A673 (cell line): ENCODE results near the gene OR2T34. TPM values are rescaled to one million over a fixed set of nuclear protein-coding genes. Genes with fewer than 3 reads are reported as not detected.
"Not testable (repeated sequence)": the region's sequence is repeated elsewhere in the genome, so short reads cannot be mapped to it uniquely, and the experiment has no call there.

Experiments used
- Bru-seq: library from RNA; stranded (reverse); fragments of 400-500 nt; gene quantifications from one replicate; lab custom pipeline; 2021; lab: Mats Ljungman, UMichigan
- BruChase-seq, 2 experiments: library from RNA; stranded (reverse); fragments of 400-500 nt; gene quantifications; one replicate each; lab custom pipeline; 2021; lab: Mats Ljungman, UMichigan
- BruUV-seq: library from RNA; stranded (reverse); fragments of 400-500 nt; replicated peaks from 2 replicates; lab custom pipeline; 2021; lab: Mats Ljungman, UMichigan
- CTCF ChIA-PET: fragments of 300-600 bp; sonication (Branson Sonifier 250); formaldehyde crosslinking; loops from one replicate; lab custom pipeline; 2022; ENCODE audit warnings: antibody characterized with exemption; lab: Charles Lee
- POLR2A ChIA-PET: fragments of 300-600 bp; sonication (Branson Sonifier 250); formaldehyde crosslinking; loops from one replicate; lab custom pipeline; 2022; ENCODE audit warnings: antibody characterized with exemption; ENCODE audit not compliant: low non-redundant PET; lab: Charles Lee
- DNase-seq: peaks from one replicate; pipeline ENCODE4 v3.0.0-alpha.2; 2015; ENCODE audit warnings: low spot score
- H3K27ac ChIP-seq: fragments of 200-600 bp; sonication (generic); 2 replicates; pipeline ENCODE4 v1.5.1; 2016; ENCODE audit warnings: mixed run types, low read depth, mild to moderate bottlenecking, mixed read lengths, antibody characterized with exemption, low read length; ENCODE audit not compliant: poor library complexity, severe bottlenecking
- H3K27me3 ChIP-seq: fragments of 200-600 bp; sonication (generic); replicated peaks from 2 replicates; pipeline ENCODE4 v1.6.1; 2017; ENCODE audit warnings: mixed run types, low read depth, mild to moderate bottlenecking, mixed read lengths, antibody characterized with exemption, low read length; ENCODE audit not compliant: insufficient read depth, poor library complexity
- H3K36me3 ChIP-seq: fragments of 200-600 bp; sonication (generic); 2 replicates; pipeline ENCODE4 v1.6.1; 2016; ENCODE audit warnings: mixed run types, mild to moderate bottlenecking, mixed read lengths, antibody characterized with exemption, low read length; ENCODE audit not compliant: insufficient read depth, poor library complexity, severe bottlenecking
- H3K4me1 ChIP-seq: fragments of 200-600 bp; sonication (generic); 2 replicates; pipeline ENCODE4 v1.6.1; 2017; ENCODE audit warnings: mixed run types, mild to moderate bottlenecking, mixed read lengths, antibody characterized with exemption, low read length; ENCODE audit not compliant: insufficient read depth, poor library complexity, severe bottlenecking
- H3K4me3 ChIP-seq: fragments of 200-600 bp; sonication (generic); 2 replicates; pipeline ENCODE4 v1.5.1; 2016; ENCODE audit warnings: low read depth, mixed run types, mild to moderate bottlenecking, mixed read lengths, low read length; ENCODE audit not compliant: poor library complexity, severe bottlenecking
- H3K9me3 ChIP-seq: fragments of 200-600 bp; sonication (generic); 2 replicates; pipeline ENCODE4 v1.6.1; 2016; ENCODE audit warnings: mixed run types, low read depth, mild to moderate bottlenecking, mixed read lengths, antibody characterized with exemption, low read length; ENCODE audit not compliant: poor library complexity, severe bottlenecking
- CTCF ChIP-seq: fragments of 300-800, 200-600 bp; sonication (generic); conservative IDR thresholded peaks from 2 replicates; pipeline ENCODE4 v1.5.1; 2017; ENCODE audit warnings: low read depth, mild to moderate bottlenecking, antibody characterized with exemption, low read length, moderate library complexity, mixed read lengths
- EZH2 ChIP-seq: fragments of 200-600 bp; sonication (generic); IDR thresholded peaks from 2 replicates; pipeline ENCODE4 v1.6.1; 2017; ENCODE audit warnings: borderline replicate concordance, low read depth, mild to moderate bottlenecking, mixed read lengths, antibody characterized with exemption, low read length; ENCODE audit not compliant: poor library complexity, severe bottlenecking
- intact Hi-C: fragments of 100-400 bp; cut with micrococcal nuclease; formaldehyde crosslinking; loops from one replicate; pipeline ENCODE4 v1.10.0; 2022; ENCODE audit not compliant: unreplicated experiment
- long read RNA-seq: library from polyadenylated mRNA; stranded (forward); transcript quantifications from one replicate; pipeline ENCODE4 v2.0.0, GENCODE V29; 2022
- total RNA-seq: library from RNA; stranded (reverse); gene quantifications from 2 replicates; pipeline ENCODE4 v1.2.3, GENCODE V29; 2021

Gene OR2T34
- total RNA-seq (not detected in 2 replicates), Bru-seq, nascent RNA (not detected), BruChase-seq, experiment 1, labeled RNA remaining after a 2-hour chase (percentile 24 among the genes with signal in this experiment), BruChase-seq, experiment 2, labeled RNA remaining after a 6-hour chase (not detected)
- long read RNA-seq = 0 reads

- BruUV-seq, DNase-seq, CTCF ChIA-PET, H3K4me3 ChIP-seq, intact Hi-C loops, H3K27me3 ChIP-seq, H3K27ac ChIP-seq, H3K36me3 ChIP-seq, POLR2A ChIA-PET, H3K9me3 ChIP-seq: not testable (repeated sequence)
- peaks cover 19% of the 10 kb centered on the region for H3K4me1 ChIP-seq
Measured at GRCh38 chr1:248574657-248575056, at the start of gene OR2T34. Gene OR2T34, minus strand, starts transcription at chr1:248574757. Its CDS starts 0 bp downstream, at chr1:248574757.

- H3K27ac ChIP-seq = no peak overlapping the region
- peak; percentile 74 for DNase-seq
- POLR2A ChIA-PET = no interaction called here
- no peaks in the 10 kb centered on the region for H3K9me3 ChIP-seq
- H3K4me1 ChIP-seq = peaks cover 21% of the 10 kb centered on the region
- H3K36me3 ChIP-seq = no peaks in the 10 kb centered on the region
- TF ChIP-seq CTCF (peak; percentile 70), EZH2 (no peak)
- CTCF ChIA-PET = interaction anchor here (1.9 kb wide), 1 partner anchor 184 kb away, joined by 5 read pairs; no protein-coding TSS in a partner anchor
- no TSS peak for BruUV-seq
- H3K4me3 ChIP-seq = no peak overlapping the region
- intact Hi-C loops = loop anchor here (1.0 to 2.0 kb wide), 3 partner anchors 64 to 218 kb away; no protein-coding TSS in a partner anchor
- no peaks in the 10 kb centered on the region for H3K27me3 ChIP-seq
Measured at GRCh38 chr1:248622570-248623001, 48.0 kb upstream of the OR2T34 start.

- intact Hi-C loops = loop anchor here (1.0 to 2.0 kb wide), 3 partner anchors 65 to 217 kb away; no protein-coding TSS in a partner anchor
- Histone ChIP-seq H3K9me3 (no peaks in the 10 kb centered on the region), H3K4me1 (peaks cover 21% of the 10 kb centered on the region), H3K36me3 (no peaks in the 10 kb centered on the region), H3K27me3 (no peaks in the 10 kb centered on the region), H3K27ac (no peak overlapping the region), H3K4me3 (no peak overlapping the region)
- peak; percentile 49 for DNase-seq
- POLR2A ChIA-PET = no interaction called here
- no TSS peak for BruUV-seq
- TF ChIP-seq CTCF (no peak), EZH2 (no peak)
- CTCF ChIA-PET = interaction anchor here (1.9 kb wide), 1 partner anchor 185 kb away, joined by 5 read pairs; no protein-coding TSS in a partner anchor
Measured at GRCh38 chr1:248621770-248622169, 47.2 kb upstream of the OR2T34 start.
